CD8-positive, alpha-beta memory T cell (primary cell): ENCODE measurements around the gene ACTL7A. TPM values are rescaled to one million over a fixed set of nuclear protein-coding genes. Genes with fewer than 3 reads are reported as not detected.

ENCODE experiments used
- polyA plus RNA-seq: library from polyadenylated mRNA; unstranded; fragments of 300-500 nt; fragmentation: Illumina TruSeq; gene quantifications from one replicate; pipeline ENCODE4 v1.2.3, GENCODE V29; 2021
- total RNA-seq, 2 experiments: library from RNA; stranded (reverse); gene quantifications; one replicate each; pipeline ENCODE4 v1.2.3, GENCODE V29; 2021

The ACTL7A gene
- total and polyA plus RNA-seq, 3 experiments from 2014 or later: not detected

Other genes starting within 250 kb of the ACTL7A start
- gene ACTL7B, start 6.3 kb upstream of the ACTL7A start, total RNA-seq: not detected
- gene ACTL7B, start 6.3 kb upstream of the ACTL7A start, polyA plus RNA-seq: not detected
- gene ELP1, start 71.9 kb downstream of the ACTL7A start, total RNA-seq: 10 to 100 TPM; 36.2 to 38.7 TPM
- 20.2 TPM for gene ELP1, start 71.9 kb downstream of the ACTL7A start, polyA plus RNA-seq
- 10 to 100 TPM; 13.7 to 15.1 TPM for gene ABITRAM, start 72.1 kb downstream of the ACTL7A start, total RNA-seq
- 15.1 TPM for gene ABITRAM, start 72.1 kb downstream of the ACTL7A start, polyA plus RNA-seq
- 10 to 100 TPM; 19.1 to 22.0 TPM for gene CTNNAL1, start 151.2 kb downstream of the ACTL7A start, total RNA-seq
- 1.4 TPM for gene CTNNAL1, start 151.2 kb downstream of the ACTL7A start, polyA plus RNA-seq